A673 (cell line): ENCODE results near the gene KRT8. TPM values are rescaled to one million over a fixed set of nuclear protein-coding genes. Genes with fewer than 3 reads are reported as not detected.
A peak's percentile ranks its signal among the peaks of the same experiment; 100 is the strongest.

ENCODE experiments used
- BruUV-seq: library from RNA; stranded (reverse); fragments of 400-500 nt; replicated peaks from 2 replicates; lab custom pipeline; 2021; lab: Mats Ljungman, UMichigan
- CTCF ChIA-PET: fragments of 300-600 bp; sonication (Branson Sonifier 250); formaldehyde crosslinking; loops from one replicate; lab custom pipeline; 2022; ENCODE audit warnings: antibody characterized with exemption; lab: Charles Lee
- POLR2A ChIA-PET: fragments of 300-600 bp; sonication (Branson Sonifier 250); formaldehyde crosslinking; loops from one replicate; lab custom pipeline; 2022; ENCODE audit warnings: antibody characterized with exemption; ENCODE audit not compliant: low non-redundant PET; lab: Charles Lee
- DNase-seq: peaks from one replicate; pipeline ENCODE4 v3.0.0-alpha.2; 2015; ENCODE audit warnings: low spot score
- H3K27ac ChIP-seq: fragments of 200-600 bp; sonication (generic); 2 replicates; pipeline ENCODE4 v1.5.1; 2016; ENCODE audit warnings: mixed run types, low read depth, mild to moderate bottlenecking, mixed read lengths, antibody characterized with exemption, low read length; ENCODE audit not compliant: poor library complexity, severe bottlenecking
- H3K27me3 ChIP-seq: fragments of 200-600 bp; sonication (generic); replicated peaks from 2 replicates; pipeline ENCODE4 v1.6.1; 2017; ENCODE audit warnings: mixed run types, low read depth, mild to moderate bottlenecking, mixed read lengths, antibody characterized with exemption, low read length; ENCODE audit not compliant: insufficient read depth, poor library complexity
- H3K36me3 ChIP-seq: fragments of 200-600 bp; sonication (generic); 2 replicates; pipeline ENCODE4 v1.6.1; 2016; ENCODE audit warnings: mixed run types, mild to moderate bottlenecking, mixed read lengths, antibody characterized with exemption, low read length; ENCODE audit not compliant: insufficient read depth, poor library complexity, severe bottlenecking
- H3K4me1 ChIP-seq: fragments of 200-600 bp; sonication (generic); 2 replicates; pipeline ENCODE4 v1.6.1; 2017; ENCODE audit warnings: mixed run types, mild to moderate bottlenecking, mixed read lengths, antibody characterized with exemption, low read length; ENCODE audit not compliant: insufficient read depth, poor library complexity, severe bottlenecking
- H3K4me3 ChIP-seq: fragments of 200-600 bp; sonication (generic); 2 replicates; pipeline ENCODE4 v1.5.1; 2016; ENCODE audit warnings: low read depth, mixed run types, mild to moderate bottlenecking, mixed read lengths, low read length; ENCODE audit not compliant: poor library complexity, severe bottlenecking
- H3K9me3 ChIP-seq: fragments of 200-600 bp; sonication (generic); 2 replicates; pipeline ENCODE4 v1.6.1; 2016; ENCODE audit warnings: mixed run types, low read depth, mild to moderate bottlenecking, mixed read lengths, antibody characterized with exemption, low read length; ENCODE audit not compliant: poor library complexity, severe bottlenecking
- CTCF ChIP-seq: fragments of 300-800, 200-600 bp; sonication (generic); conservative IDR thresholded peaks from 2 replicates; pipeline ENCODE4 v1.5.1; 2017; ENCODE audit warnings: low read depth, mild to moderate bottlenecking, antibody characterized with exemption, low read length, moderate library complexity, mixed read lengths
- EZH2 ChIP-seq: fragments of 200-600 bp; sonication (generic); IDR thresholded peaks from 2 replicates; pipeline ENCODE4 v1.6.1; 2017; ENCODE audit warnings: borderline replicate concordance, low read depth, mild to moderate bottlenecking, mixed read lengths, antibody characterized with exemption, low read length; ENCODE audit not compliant: poor library complexity, severe bottlenecking
- intact Hi-C: fragments of 100-400 bp; cut with micrococcal nuclease; formaldehyde crosslinking; loops from one replicate; pipeline ENCODE4 v1.10.0; 2022; ENCODE audit not compliant: unreplicated experiment
- total RNA-seq: library from RNA; stranded (reverse); gene quantifications from 2 replicates; pipeline ENCODE4 v1.2.3, GENCODE V29; 2021

Gene KRT8
- total RNA-seq, 1 experiment from 2014 or later = 15.4 TPM

GRCh38 chr12:52903285-52903854 is 1.5 kb downstream of the KRT8 start:
- ChIA-PET POLR2A (no interaction called here), CTCF (no interaction called here)
- Histone ChIP-seq H3K4me1 (peaks cover 16% of the 10 kb centered on the region), H3K4me3 (no peak overlapping the region), H3K27me3 (no peaks in the 10 kb centered on the region), H3K9me3 (no peaks in the 10 kb centered on the region), H3K27ac (peak overlapping the region; percentile 40), H3K36me3 (no peaks in the 10 kb centered on the region)
- intact Hi-C loops = no loop called here
- no TSS peak for BruUV-seq
- TF ChIP-seq CTCF (no peak), EZH2 (no peak)
- peak; percentile 81 for DNase-seq

- intact Hi-C loops = no loop called here
- ChIA-PET POLR2A (no interaction called here), CTCF (no interaction called here)
- Histone ChIP-seq H3K27ac (no peak overlapping the region), H3K9me3 (no peaks in the 10 kb centered on the region), H3K27me3 (no peaks in the 10 kb centered on the region), H3K4me3 (no peak overlapping the region), H3K4me1 (peaks cover 2% of the 10 kb centered on the region), H3K36me3 (no peaks in the 10 kb centered on the region)
- no peak for DNase-seq
- no TSS peak for BruUV-seq
- no peak for TF ChIP-seq EZH2
- no peak for TF ChIP-seq CTCF
These were observed 2.9 kb downstream of the KRT8 start for GRCh38 chr12:52901715-52902541.

GRCh38 chr12:52900896-52901714 is 3.8 kb downstream of the KRT8 start:
- BruUV-seq = no TSS peak
- CTCF ChIA-PET = no interaction called here

More at GRCh38 chr12:52900896-52901714, 3.8 kb downstream of the KRT8 start:
- Histone ChIP-seq H3K4me3 (no peak overlapping the region), H3K36me3 (no peaks in the 10 kb centered on the region), H3K27me3 (no peaks in the 10 kb centered on the region), H3K27ac (no peak overlapping the region), H3K9me3 (no peaks in the 10 kb centered on the region), H3K4me1 (no peaks in the 10 kb centered on the region)
- POLR2A ChIA-PET = no interaction called here
- DNase-seq = no peak
- intact Hi-C loops = no loop called here
- no peak for TF ChIP-seq EZH2
- TF ChIP-seq CTCF = no peak
